Inferior parietal cortex (tissue), 1 donor: ENCODE data around the gene RINT1.

Experiments
- DNase-seq: peaks from one replicate; pipeline ENCODE4 v3.0.0-alpha.2; 2016; ENCODE audit errors: extremely low spot score

RINT1 gene

DNA sequence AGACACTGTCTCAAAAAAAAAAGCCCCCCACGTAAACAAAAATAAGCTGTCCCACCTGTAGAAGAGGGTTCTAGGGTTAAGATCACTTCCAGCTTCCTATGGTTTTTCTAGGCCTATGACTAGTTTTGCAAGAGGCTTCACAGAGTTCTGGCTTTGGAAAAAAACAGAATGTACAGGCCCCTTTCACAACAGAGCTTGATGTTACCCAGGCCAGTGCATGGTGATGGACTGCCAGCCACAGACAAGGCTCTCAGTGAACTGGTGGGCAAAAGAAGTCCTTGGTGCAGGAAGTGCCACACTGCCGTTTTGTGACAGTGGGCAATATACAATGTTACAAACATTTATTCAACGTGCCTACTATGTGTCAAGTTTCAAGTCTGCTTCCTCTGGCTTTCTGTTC is 67.5 kb downstream of the RINT1 start:
- no peak for DNase-seq

- DNase-seq = no peak
Measured at GRCh38 chr7:105600720-105601550, 68.9 kb downstream of the RINT1 start.

DNA sequence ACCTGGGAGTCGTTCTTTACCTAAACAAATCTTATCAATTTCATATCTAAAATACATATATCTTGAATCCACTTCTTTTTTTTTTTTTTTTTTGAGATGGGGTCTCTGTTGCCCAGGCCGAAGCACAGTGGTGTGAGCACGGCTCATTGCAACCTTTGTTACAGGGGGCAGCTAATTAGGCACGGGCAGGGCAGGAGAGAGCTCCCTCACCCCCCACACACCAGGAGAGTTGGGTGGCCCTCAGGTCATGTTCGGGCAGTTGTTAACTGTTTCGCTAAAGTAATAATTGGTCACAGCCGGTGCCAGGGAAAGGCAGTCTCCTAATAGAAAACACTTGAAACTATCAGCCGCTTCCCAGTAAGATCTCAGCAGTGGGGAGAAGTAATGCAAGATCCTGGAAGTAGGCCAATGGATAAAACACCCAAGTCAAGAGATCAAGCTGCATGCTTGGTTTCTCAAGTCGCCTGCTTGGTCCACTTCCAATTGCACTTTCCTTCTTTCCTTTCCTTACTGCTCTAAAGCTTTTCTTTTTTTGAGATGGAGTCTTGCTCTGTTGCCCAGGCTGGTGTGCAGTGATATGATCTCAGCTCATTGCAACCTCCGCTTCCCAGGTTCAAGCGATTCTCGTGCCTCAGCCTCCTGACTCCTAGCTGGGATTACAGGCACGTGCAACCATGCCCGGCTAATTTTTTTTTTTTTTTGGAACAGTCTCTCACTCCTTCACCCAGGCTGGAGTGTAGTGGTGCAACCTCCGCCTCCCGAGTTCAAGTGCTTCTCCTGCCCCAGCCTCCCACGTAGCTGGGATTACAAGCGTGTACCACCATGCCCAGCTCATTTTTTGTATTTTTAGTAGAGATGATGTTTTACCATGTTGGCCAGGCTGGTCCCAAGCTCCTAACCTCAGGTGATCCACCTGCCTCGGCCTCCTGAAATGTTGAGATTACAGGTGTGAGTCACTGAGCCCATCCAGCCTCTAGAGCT is 70.6 kb downstream of the RINT1 start:
- DNase-seq = no peak

DNA sequence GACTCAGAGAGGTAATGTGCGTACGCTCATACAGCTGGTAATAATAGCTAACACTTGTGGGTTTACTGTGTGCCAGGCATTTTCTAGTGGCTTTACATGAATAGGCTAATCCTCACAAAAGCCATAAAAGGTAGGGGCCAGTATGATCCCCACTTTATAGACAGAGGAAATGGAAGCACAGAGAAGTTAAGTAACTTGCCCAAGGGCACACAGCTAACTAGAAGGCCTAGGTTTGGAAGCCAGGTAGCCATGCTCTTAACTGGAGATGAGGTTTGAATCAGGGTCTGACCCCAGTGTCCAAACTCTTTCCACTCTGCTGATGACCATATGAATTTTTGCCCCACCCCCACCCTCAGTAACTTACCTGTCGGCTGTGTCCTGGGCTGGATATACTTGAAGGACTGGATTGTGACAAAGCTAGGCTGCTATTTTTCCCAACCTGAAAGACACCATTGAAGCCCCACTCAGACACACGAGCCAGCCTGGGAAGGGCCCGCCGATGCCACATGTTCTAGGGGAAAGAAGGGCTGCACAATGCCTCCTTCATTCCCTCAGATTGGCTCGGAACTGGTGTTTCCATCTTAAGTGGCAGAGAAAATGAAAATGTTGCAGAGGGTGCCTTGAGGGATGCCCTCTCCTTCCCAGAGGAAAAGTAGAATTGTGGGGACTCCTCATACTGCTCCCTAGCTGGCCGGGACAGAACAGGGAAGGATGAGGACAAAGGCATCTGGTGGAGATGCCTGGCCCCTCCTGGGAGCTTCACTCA is 78.3 kb downstream of the RINT1 start:
- no peak for DNase-seq

DNA sequence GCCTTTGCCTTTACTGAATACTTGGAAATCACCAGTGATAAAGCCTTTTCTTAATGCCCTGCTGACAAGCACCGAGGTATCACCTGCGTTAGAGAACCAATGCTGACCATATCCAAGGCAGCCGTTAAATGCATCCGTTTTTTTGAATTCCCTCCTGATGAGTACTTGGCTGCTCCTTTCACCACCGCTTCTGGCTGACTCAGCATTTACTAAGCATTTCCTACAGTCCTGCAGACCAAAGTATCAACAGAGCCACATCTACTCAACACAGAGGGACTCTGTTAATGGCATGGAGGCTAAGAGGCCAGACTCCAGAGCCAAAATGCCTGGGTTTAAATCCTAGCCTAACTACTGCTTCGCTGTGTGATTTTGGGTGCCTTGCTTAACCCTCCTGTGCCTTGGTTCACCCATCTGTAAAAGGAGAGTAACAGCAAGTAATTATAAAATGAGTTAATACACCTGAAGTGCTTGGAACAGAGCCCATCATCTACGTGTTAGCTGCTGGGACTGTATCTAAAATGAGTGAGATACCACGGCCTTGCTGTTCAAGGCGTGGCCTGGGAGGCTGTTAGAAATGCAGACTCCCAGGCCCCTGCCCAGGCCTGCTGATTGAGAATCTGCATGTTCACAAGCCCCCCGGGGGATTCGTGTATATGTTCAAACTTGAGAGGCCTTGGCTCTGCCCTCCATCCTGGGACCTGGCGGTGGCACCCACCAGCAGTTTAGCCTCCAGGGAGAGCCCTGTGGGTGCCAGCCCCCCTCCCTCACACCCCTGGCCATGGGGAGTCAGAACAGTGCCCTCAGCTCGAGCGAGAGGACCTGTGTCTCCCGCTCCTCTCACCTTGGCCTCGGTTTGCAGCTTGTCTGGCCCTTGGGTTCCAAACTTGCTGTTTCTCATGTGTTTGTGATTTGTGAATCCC is 80.1 kb downstream of the RINT1 start:
- no peak for DNase-seq

DNA sequence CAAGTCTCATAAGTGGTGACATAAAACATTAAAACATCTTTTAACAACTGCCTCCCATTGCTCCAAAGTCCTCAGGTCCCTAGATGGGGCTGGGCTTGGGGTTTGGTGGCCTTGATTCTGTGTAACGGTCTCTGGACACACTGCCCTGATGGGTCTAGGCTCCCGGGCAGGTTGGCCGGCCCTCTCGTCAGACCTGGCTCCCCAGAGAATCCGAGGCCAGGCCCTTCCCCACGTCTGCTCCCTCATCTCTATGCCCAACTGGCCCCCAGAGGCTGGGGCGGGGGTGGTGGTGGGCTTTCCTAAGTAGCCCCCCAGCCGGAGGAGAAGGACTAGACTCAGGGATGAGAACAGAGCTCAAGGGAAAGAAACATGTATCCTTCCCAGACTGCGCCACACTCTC is 80.8 kb downstream of the RINT1 start:
- DNase-seq = no peak

DNA sequence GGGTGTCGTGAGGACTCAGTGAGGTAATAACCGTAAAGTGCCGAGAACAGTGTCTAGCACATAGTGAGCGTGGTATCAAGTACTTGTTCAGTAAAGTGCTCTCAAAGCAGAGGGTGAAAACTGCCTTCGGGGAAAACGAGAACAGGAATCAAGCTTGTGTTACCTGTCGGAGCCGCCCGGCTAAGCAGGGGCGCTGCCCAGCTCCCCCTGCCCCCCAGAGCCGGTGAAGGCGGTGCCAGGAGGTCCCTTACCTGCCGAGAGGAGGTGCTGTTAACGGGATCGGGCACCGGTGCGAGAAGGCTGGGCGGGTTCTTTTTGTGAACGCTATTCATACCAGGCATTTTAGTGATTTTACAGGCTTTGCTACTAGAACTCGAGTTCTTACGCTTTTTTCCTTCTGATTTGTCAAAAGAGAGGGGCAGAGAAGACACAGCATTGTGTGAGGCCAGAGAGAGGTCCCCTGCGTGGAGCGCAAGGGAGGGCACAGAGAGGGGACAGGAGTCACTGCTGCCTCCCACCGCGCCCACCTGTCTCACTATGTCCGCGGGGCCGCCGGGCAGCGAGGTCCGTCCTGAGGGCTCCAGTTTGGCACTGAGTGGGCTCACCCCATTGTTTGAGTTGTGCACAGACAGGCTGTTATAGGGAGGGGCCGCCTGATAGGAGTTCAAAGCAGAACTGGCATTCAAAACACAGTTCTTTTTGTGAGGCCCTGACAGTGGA is 81.8 kb downstream of the RINT1 start:
- no peak for DNase-seq

DNA sequence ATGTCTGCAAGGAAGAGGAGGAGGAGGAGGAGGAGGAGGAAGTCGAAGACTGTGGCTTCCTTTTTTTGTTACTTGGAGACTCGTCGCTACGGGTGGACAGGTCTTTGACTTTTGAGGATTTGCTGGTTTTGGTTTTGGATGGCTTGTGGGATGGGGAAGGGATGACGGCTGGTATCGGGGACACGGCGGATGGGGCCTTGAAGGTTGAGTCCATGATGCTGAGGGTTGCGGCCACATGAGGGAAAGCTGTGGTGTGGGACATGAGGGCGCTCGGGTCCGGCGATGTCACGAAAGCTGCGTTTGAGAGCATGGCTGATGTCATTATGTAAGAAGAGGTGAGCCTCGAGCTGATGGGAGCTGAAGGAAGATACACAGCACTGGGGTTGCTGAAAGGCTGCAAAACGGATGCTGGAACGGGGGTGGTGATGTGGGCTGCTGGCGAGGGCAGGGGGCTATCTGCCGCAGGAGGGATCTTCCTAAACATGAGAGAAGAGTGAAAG is 82.4 kb downstream of the RINT1 start:
- DNase-seq = no peak
